ENCODE data around the gene PLEKHN1.

Gene PLEKHN1

DNA sequence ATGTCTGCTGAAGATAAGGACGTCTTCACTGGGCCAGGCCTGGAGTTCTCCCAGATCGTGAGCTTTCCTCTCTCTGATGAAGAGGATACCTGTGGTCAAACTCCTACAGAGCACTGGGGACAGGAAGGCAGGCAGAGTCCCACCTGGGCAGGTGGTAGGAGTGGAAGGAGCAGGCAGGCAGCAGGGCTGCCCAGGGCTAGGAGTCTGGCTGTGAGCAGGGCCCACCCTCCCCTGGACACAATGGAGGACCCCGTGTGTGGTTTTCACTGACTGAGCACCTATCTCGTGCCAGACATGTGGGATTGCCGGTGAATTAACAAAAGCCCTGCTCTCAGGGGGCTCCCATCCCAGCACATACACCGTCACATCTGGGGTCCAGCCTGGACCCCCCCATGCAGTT, 47.4 kb upstream of the PLEKHN1 start:
- Histone ChIP-seq H2AK5ac (ENCODE audit: low read length, severe bottlenecking) (no peak overlapping the region), H3K9me3 (ENCODE audit: control insufficient read depth, low read length) (no peaks in the 10 kb centered on the region), H2BK120ac (ENCODE audit: low read depth, low read length) (no peak overlapping the region), H3K79me1 (replicated peaks; ENCODE audit: low read length, poor library complexity, severe bottlenecking) (no peaks in the 10 kb centered on the region), H3K27ac (ENCODE audit: low read length, poor library complexity, severe bottlenecking) (no peak overlapping the region), H3K4me3 (ENCODE audit: insufficient read depth in 1 of 2, low read depth in 1 of 2, low read length in 2 of 2) (no peak overlapping the region), H2AFZ (ENCODE audit: low read depth, low read length) (no peak overlapping the region), H4K8ac (ENCODE audit: low read length) (no peak overlapping the region), H2BK5ac (ENCODE audit: low read depth, low read length, poor library complexity, severe bottlenecking) (no peak overlapping the region), H3K36me3 (ENCODE audit: control insufficient read depth in 1 of 2, insufficient read depth in 2 of 2, low read depth in 1 of 2, low read length in 2 of 2) (no peaks in the 10 kb centered on the region), H3K4me1 (ENCODE audit: control insufficient read depth, insufficient read depth, low read depth, low read length) (peaks cover 34% of the 10 kb centered on the region), H3K4me2 (ENCODE audit: low read length, poor library complexity, severe bottlenecking) (no peak overlapping the region), H2BK15ac (ENCODE audit: low read depth, poor library complexity, severe bottlenecking) (no peak overlapping the region), H3K4ac (ENCODE audit: low read depth in 1 of 2, low read length in 2 of 2) (no peak overlapping the region), H3K9ac (ENCODE audit: low read length) (no peak overlapping the region), H3K14ac (ENCODE audit: low read length in 2 of 2) (no peak overlapping the region), H3K27me3 (ENCODE audit: control insufficient read depth in 1 of 2, insufficient read depth in 1 of 2, low read length in 2 of 2) (peaks cover 84 to 94% of the 10 kb centered on the region in 2 experiments), H3K18ac (ENCODE audit: low read depth in 1 of 2, low read length in 2 of 2) (no peak overlapping the region), H4K91ac (ENCODE audit: low read length) (no peak overlapping the region), H3K23ac (ENCODE audit: low read length in 2 of 2) (no peak overlapping the region), H2BK12ac (ENCODE audit: low read length in 2 of 2) (no peak overlapping the region)
- no peak for DNase-seq
- 69% methylated on average over 6 of the region's 6 CpGs for WGBS

DNA sequence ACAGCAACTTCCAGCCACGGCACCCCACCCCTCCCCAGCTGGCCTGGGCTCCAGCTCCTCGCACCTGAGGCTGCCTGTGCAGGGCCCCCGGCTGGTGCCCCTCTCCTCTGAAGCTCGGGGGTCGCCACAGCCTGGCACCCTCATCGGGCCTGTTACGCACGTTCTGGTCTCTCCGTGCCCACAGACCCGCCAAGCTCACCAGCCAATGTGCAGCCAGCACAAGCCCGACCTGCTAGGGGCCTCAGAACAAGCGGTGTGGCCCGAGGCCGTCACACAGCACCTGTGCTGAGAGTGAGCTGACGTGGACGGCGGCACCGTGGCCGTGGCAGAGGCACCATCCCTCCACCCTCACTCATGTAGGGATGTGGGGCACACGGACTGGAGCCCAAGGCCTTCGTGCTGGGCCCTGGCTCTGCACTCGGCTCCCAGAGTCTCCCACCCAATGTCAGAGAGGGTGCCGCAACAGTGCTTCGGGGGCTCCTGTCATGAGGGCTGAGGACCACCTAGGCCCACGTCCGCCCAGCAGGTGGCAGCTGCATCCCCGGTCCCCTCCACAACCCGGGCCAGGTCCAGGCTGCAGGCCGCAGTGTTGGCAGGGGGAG, 46.9 kb upstream of the PLEKHN1 start:
- no peak overlapping the region for H3K4ac ChIP-seq (ENCODE audit: low read depth in 1 of 2, low read length in 2 of 2)
- H2BK120ac ChIP-seq (ENCODE audit: low read depth, low read length): no peak overlapping the region
- H2BK15ac ChIP-seq (ENCODE audit: low read depth, poor library complexity, severe bottlenecking): no peak overlapping the region
- H3K9ac ChIP-seq (ENCODE audit: low read length): no peak overlapping the region
- H3K14ac ChIP-seq (ENCODE audit: low read length in 2 of 2): no peak overlapping the region
- H3K27ac ChIP-seq (ENCODE audit: low read length, poor library complexity, severe bottlenecking): no peak overlapping the region
- no peak overlapping the region for H3K18ac ChIP-seq (ENCODE audit: low read depth in 1 of 2, low read length in 2 of 2)
- H3K4me3 ChIP-seq (ENCODE audit: insufficient read depth in 1 of 2, low read depth in 1 of 2, low read length in 2 of 2): no peak overlapping the region
- H3K36me3 ChIP-seq (ENCODE audit: control insufficient read depth in 1 of 2, insufficient read depth in 2 of 2, low read depth in 1 of 2, low read length in 2 of 2): no peaks in the 10 kb centered on the region
- 90% methylated on average over 29 of the region's 29 CpGs for WGBS
- H2BK5ac ChIP-seq (ENCODE audit: low read depth, low read length, poor library complexity, severe bottlenecking): no peak overlapping the region
- no peak overlapping the region for H2AFZ ChIP-seq (ENCODE audit: low read depth, low read length)
- H3K79me1 ChIP-seq (replicated peaks; ENCODE audit: low read length, poor library complexity, severe bottlenecking): no peaks in the 10 kb centered on the region
- H3K9me3 ChIP-seq (ENCODE audit: control insufficient read depth, low read length): no peaks in the 10 kb centered on the region
- H3K27me3 ChIP-seq (ENCODE audit: control insufficient read depth in 1 of 2, insufficient read depth in 1 of 2, low read length in 2 of 2): peaks cover 79 to 89% of the 10 kb centered on the region in 2 experiments
- peaks cover 39% of the 10 kb centered on the region for H3K4me1 ChIP-seq (ENCODE audit: control insufficient read depth, insufficient read depth, low read depth, low read length)
- H4K8ac ChIP-seq (ENCODE audit: low read length): no peak overlapping the region
- H2AK5ac ChIP-seq (ENCODE audit: low read length, severe bottlenecking): no peak overlapping the region
- H4K91ac ChIP-seq (ENCODE audit: low read length): no peak overlapping the region
- no peak overlapping the region for H3K23ac ChIP-seq (ENCODE audit: low read length in 2 of 2)
- H2BK12ac ChIP-seq (ENCODE audit: low read length in 2 of 2): peak overlapping the region in 1 of 2 experiments; percentile 4
- no peak overlapping the region for H3K4me2 ChIP-seq (ENCODE audit: low read length, poor library complexity, severe bottlenecking)
- no peak for DNase-seq

DNA sequence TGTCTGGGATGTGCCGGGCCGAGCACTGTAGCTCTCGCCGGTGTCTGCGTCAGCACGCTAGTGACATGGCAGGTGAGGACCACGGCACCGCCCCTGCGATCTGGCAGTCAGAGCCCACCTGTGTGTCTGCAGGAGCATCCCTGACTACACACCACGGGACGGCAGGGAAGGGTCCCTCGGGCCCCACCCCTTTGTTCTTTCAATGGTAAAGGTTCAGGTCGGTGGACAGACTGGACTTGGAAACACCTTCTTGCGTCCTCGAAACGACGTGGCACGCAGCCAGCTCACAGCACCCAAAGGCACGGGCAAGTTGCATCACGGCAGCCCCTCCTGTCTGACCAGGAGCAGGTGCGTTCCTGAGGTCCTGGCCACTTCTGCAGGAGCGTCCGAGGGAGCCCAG, 46.3 kb upstream of the PLEKHN1 start:
- no peak overlapping the region for H4K8ac ChIP-seq (ENCODE audit: low read length)
- H3K23ac ChIP-seq (ENCODE audit: low read length in 2 of 2): no peak overlapping the region
- H3K79me1 ChIP-seq (replicated peaks; ENCODE audit: low read length, poor library complexity, severe bottlenecking): no peaks in the 10 kb centered on the region
- H3K4me1 ChIP-seq (ENCODE audit: control insufficient read depth, insufficient read depth, low read depth, low read length): peaks cover 46% of the 10 kb centered on the region
- no peak overlapping the region for H2AK5ac ChIP-seq (ENCODE audit: low read length, severe bottlenecking)
- no peaks in the 10 kb centered on the region for H3K9me3 ChIP-seq (ENCODE audit: control insufficient read depth, low read length)
- H2BK5ac ChIP-seq (ENCODE audit: low read depth, low read length, poor library complexity, severe bottlenecking): no peak overlapping the region
- no peak overlapping the region for H3K4ac ChIP-seq (ENCODE audit: low read depth in 1 of 2, low read length in 2 of 2)
- no peak overlapping the region for H3K27ac ChIP-seq (ENCODE audit: low read length, poor library complexity, severe bottlenecking)
- no peaks in the 10 kb centered on the region for H3K36me3 ChIP-seq (ENCODE audit: control insufficient read depth in 1 of 2, insufficient read depth in 2 of 2, low read depth in 1 of 2, low read length in 2 of 2)
- no peak overlapping the region for H2BK120ac ChIP-seq (ENCODE audit: low read depth, low read length)
- no peak overlapping the region for H3K14ac ChIP-seq (ENCODE audit: low read length in 2 of 2)
- H2BK15ac ChIP-seq (ENCODE audit: low read depth, poor library complexity, severe bottlenecking): no peak overlapping the region
- no peak overlapping the region for H3K9ac ChIP-seq (ENCODE audit: low read length)
- no peak overlapping the region for H3K4me3 ChIP-seq (ENCODE audit: insufficient read depth in 1 of 2, low read depth in 1 of 2, low read length in 2 of 2)
- H2BK12ac ChIP-seq (ENCODE audit: low read length in 2 of 2): peak overlapping the region in 1 of 2 experiments; percentile 94
- WGBS: 82% methylated on average over 23 of the region's 23 CpGs
- no peak overlapping the region for H4K91ac ChIP-seq (ENCODE audit: low read length)
- no peak overlapping the region for H3K4me2 ChIP-seq (ENCODE audit: low read length, poor library complexity, severe bottlenecking)
- no peak overlapping the region for H2AFZ ChIP-seq (ENCODE audit: low read depth, low read length)
- peaks cover 76 to 84% of the 10 kb centered on the region in 2 experiments for H3K27me3 ChIP-seq (ENCODE audit: control insufficient read depth in 1 of 2, insufficient read depth in 1 of 2, low read length in 2 of 2)
- peak overlapping the region in 1 of 2 experiments; percentile 90 for H3K18ac ChIP-seq (ENCODE audit: low read depth in 1 of 2, low read length in 2 of 2)
- no peak for DNase-seq

DNA sequence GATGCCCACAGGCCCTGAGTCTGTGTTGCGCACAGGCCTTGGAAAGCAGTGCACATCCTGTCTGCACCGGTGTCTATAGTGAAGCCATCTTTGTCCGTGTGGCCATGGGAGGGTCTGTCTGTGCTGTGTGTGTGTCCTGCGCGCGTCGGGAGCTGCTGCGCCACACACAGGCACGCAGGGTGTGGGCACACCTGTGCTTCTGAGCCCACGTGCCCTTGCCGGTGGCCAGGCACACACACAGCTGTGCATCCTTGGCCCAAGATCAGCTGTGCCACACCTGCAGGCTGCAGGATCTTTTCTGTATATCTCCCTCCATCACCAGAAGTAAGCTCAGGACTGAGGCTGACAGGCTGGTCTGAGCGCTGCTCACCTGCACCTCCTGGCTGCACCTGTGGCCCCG, 45.8 kb upstream of the PLEKHN1 start:
- H3K23ac ChIP-seq (ENCODE audit: low read length in 2 of 2): peak overlapping the region in 1 of 2 experiments; percentile 1
- WGBS: 55% methylated on average over 11 of the region's 13 CpGs
- peak overlapping the region; percentile 41 for H3K4me2 ChIP-seq (ENCODE audit: low read length, poor library complexity, severe bottlenecking)
- H3K18ac ChIP-seq (ENCODE audit: low read depth in 1 of 2, low read length in 2 of 2): peak overlapping the region in 1 of 2 experiments; percentile 90
- H3K4me3 ChIP-seq (ENCODE audit: insufficient read depth in 1 of 2, low read depth in 1 of 2, low read length in 2 of 2): no peak overlapping the region
- H2BK5ac ChIP-seq (ENCODE audit: low read depth, low read length, poor library complexity, severe bottlenecking): no peak overlapping the region
- no peak overlapping the region for H3K4ac ChIP-seq (ENCODE audit: low read depth in 1 of 2, low read length in 2 of 2)
- peak overlapping the region in 1 of 2 experiments; percentile 79 for H3K14ac ChIP-seq (ENCODE audit: low read length in 2 of 2)
- H3K36me3 ChIP-seq (ENCODE audit: control insufficient read depth in 1 of 2, insufficient read depth in 2 of 2, low read depth in 1 of 2, low read length in 2 of 2): peaks cover 0 to under 1% of the 10 kb centered on the region in 2 experiments
- DNase-seq: no peak
- no peak overlapping the region for H4K91ac ChIP-seq (ENCODE audit: low read length)
- H3K27me3 ChIP-seq (ENCODE audit: control insufficient read depth in 1 of 2, insufficient read depth in 1 of 2, low read length in 2 of 2): peaks cover 71 to 80% of the 10 kb centered on the region in 2 experiments
- H2AFZ ChIP-seq (ENCODE audit: low read depth, low read length): no peak overlapping the region
- peak overlapping the region in 1 of 2 experiments; percentile 94 for H2BK12ac ChIP-seq (ENCODE audit: low read length in 2 of 2)
- H3K79me1 ChIP-seq (replicated peaks; ENCODE audit: low read length, poor library complexity, severe bottlenecking): no peaks in the 10 kb centered on the region
- no peak overlapping the region for H2BK120ac ChIP-seq (ENCODE audit: low read depth, low read length)
- H2AK5ac ChIP-seq (ENCODE audit: low read length, severe bottlenecking): no peak overlapping the region
- H3K9ac ChIP-seq (ENCODE audit: low read length): no peak overlapping the region
- H2BK15ac ChIP-seq (ENCODE audit: low read depth, poor library complexity, severe bottlenecking): no peak overlapping the region
- no peak overlapping the region for H4K8ac ChIP-seq (ENCODE audit: low read length)
- peaks cover 50% of the 10 kb centered on the region for H3K4me1 ChIP-seq (ENCODE audit: control insufficient read depth, insufficient read depth, low read depth, low read length)
- no peak overlapping the region for H3K27ac ChIP-seq (ENCODE audit: low read length, poor library complexity, severe bottlenecking)
- H3K9me3 ChIP-seq (ENCODE audit: control insufficient read depth, low read length): no peaks in the 10 kb centered on the region
